Astrocyte (in vitro differentiated cells and primary cell): ENCODE measurements around the gene ASB7. TPM values are rescaled to one million over a fixed set of nuclear protein-coding genes. Genes with fewer than 3 reads are reported as not detected.

Source experiments
- total RNA-seq: library from RNA; stranded (reverse); gene quantifications from 2 replicates; pipeline ENCODE4 v1.2.1, GENCODE V29; 2021

ASB7 gene
- total RNA-seq, 1 donor from 2014 or later, result 14.4 TPM

Other genes with a start within 250 kb of the ASB7 start
- not detected in 2 replicates for gene CERS3, start 73.6 kb upstream of the ASB7 start, total RNA-seq
- 7.9 and 10.7 TPM in 2 replicates for gene LINS1, start 405 bp upstream of the ASB7 start, total RNA-seq